Thyroid gland (tissue), 4 donors: ENCODE results near the gene DAGLA. TPM values are rescaled to one million over a fixed set of nuclear protein-coding genes. Genes with fewer than 3 reads are reported as not detected.
A peak's percentile ranks its signal among the peaks of the same experiment; 100 is the strongest.
"Not testable (repeated sequence)": the region's sequence is repeated elsewhere in the genome, so short reads cannot be mapped to it uniquely, and the experiment has no call there.

Source experiments
- DNase-seq, 2 donors: peaks; one replicate each; pipeline ENCODE4 v3.0.0-alpha.2; 2019
- H3K27ac ChIP-seq, 3 donors: fragments of 200-600 bp; sonication (generic); 1 replicate in 2 of 3; 2 replicates in 1 of 3; pipeline ENCODE4 v1.5.1; 2016 to 2019; ENCODE audit warnings: mild to moderate bottlenecking in 1 of 3, moderate library complexity in 1 of 3
- H3K27me3 ChIP-seq: fragments of 200-600 bp; sonication (generic); one replicate; pipeline ENCODE4 v1.5.1; 2019
- H3K36me3 ChIP-seq, 2 donors: fragments of 200-600 bp; sonication (generic); one replicate each; pipeline ENCODE4 v1.5.1; 2016 to 2019
- H3K4me1 ChIP-seq, 2 donors: fragments of 200-600 bp; sonication (generic); one replicate each; pipeline ENCODE4 v1.5.1; 2017 to 2019
- H3K4me3 ChIP-seq, 3 donors: fragments of 200-600 bp; sonication (generic); replicated peaks in 1 of 3; 1 replicate in 2 of 3; 2 replicates in 1 of 3; pipeline ENCODE4 v1.5.1; 2016; ENCODE audit warnings: mild to moderate bottlenecking in 1 of 3
- H3K9me3 ChIP-seq: fragments of 200-600 bp; sonication (generic); one replicate; pipeline ENCODE4 v1.5.1; 2017
- POLR2A ChIP-seq, 2 donors: fragments of 450-650 bp; IDR thresholded peaks; one replicate each; pipeline ENCODE4 v1.6.1; 2017; ENCODE audit warnings: antibody characterized with exemption in 2 of 2, mild to moderate bottlenecking in 2 of 2, moderate library complexity in 1 of 2
- WGBS, 2 donors: methylation state at CpG; one replicate each; pipeline ENCODE4 v1.1.5; 2017; 5-methylcytosine and 5-hydroxymethylcytosine counted together
- intact Hi-C: fragments of 100-400 bp; cut with DNase I; formaldehyde crosslinking; loops from one replicate; pipeline ENCODE4 v1.15.1; 2023
- total RNA-seq, 4 donors: library from RNA; depleted of rRNA; stranded (reverse); fragments of >200 nt; gene quantifications; one replicate each; pipeline ENCODE4 v1.2.3, GENCODE V29; 2016
- TF ChIP-seq, protein P1 (sequence below), 6 experiments: fragments of 200-600 bp in 3 of 6; fragments of 450-650 bp in 3 of 6; sonication (generic) in 3 of 6; IDR thresholded peaks; one replicate each; pipeline ENCODE4 v1.5.1; 2016 to 2019; ENCODE audit warnings: antibody characterized with exemption in 6 of 6, mild to moderate bottlenecking in 2 of 6, inconsistent platforms in 1 of 6, moderate library complexity in 1 of 6

The DAGLA gene
- total RNA-seq, 4 donors from 2014 or later: 1.7 to 2.8 (median 1.9) TPM

DNA sequence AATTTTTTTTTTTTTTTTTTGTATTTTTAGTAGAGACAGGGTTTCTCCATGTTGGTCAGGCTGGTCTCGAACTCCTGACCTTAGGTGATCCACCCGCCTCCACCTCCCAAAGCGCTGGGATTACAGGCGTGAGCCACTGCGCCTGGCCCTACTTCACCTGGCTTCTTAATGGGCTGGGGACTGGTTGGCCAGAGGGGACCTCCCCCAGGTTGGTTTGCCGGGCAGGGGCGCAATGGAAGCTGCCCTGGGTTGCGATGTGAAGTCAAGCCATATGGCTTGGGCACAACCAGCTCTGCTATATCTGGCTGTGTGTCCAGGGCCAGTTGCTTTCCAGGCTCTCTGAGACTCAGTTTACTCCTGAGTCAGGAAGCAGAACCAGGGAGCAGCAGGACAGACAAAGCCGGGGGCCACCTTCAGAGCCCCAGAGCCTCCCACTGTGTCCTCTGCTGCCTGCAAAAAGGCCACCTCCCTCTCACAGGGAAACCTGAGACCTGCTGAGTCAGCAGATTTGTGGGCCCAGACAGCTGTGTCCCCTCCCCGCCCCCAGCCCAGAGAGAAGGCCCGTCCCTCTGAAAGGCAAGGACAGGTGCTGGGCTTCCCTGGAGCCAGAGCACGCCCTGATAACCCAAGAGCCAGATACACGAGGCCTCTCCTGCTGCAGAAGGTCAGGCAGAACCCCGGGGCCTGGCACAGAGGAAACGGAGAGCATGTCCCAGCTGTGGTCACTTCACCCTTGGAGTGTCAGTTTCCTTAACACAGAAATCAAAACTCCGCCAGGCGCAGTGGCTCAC lies 29.2 kb upstream of the DAGLA start:
- no peaks in the 10 kb centered on the region for H3K9me3 ChIP-seq
- H3K36me3 ChIP-seq: no peaks in the 10 kb centered on the region
- no peak for DNase-seq
- H3K4me3 ChIP-seq: no peak overlapping the region
- no peaks in the 10 kb centered on the region for H3K27me3 ChIP-seq
- H3K4me1 ChIP-seq: no peaks in the 10 kb centered on the region
- TF ChIP-seq, protein P1, sequence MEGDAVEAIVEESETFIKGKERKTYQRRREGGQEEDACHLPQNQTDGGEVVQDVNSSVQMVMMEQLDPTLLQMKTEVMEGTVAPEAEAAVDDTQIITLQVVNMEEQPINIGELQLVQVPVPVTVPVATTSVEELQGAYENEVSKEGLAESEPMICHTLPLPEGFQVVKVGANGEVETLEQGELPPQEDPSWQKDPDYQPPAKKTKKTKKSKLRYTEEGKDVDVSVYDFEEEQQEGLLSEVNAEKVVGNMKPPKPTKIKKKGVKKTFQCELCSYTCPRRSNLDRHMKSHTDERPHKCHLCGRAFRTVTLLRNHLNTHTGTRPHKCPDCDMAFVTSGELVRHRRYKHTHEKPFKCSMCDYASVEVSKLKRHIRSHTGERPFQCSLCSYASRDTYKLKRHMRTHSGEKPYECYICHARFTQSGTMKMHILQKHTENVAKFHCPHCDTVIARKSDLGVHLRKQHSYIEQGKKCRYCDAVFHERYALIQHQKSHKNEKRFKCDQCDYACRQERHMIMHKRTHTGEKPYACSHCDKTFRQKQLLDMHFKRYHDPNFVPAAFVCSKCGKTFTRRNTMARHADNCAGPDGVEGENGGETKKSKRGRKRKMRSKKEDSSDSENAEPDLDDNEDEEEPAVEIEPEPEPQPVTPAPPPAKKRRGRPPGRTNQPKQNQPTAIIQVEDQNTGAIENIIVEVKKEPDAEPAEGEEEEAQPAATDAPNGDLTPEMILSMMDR (IDR thresholded peaks at IDR 0.05): no peak
- TF ChIP-seq POLR2A (IDR thresholded peaks at IDR 0.05): no peak
- no peak overlapping the region for H3K27ac ChIP-seq
- 87 to 91% methylated on average over 15 to 16 of the region's 17 CpGs for WGBS, 2 donors
- intact Hi-C loops: no loop called here

DNA sequence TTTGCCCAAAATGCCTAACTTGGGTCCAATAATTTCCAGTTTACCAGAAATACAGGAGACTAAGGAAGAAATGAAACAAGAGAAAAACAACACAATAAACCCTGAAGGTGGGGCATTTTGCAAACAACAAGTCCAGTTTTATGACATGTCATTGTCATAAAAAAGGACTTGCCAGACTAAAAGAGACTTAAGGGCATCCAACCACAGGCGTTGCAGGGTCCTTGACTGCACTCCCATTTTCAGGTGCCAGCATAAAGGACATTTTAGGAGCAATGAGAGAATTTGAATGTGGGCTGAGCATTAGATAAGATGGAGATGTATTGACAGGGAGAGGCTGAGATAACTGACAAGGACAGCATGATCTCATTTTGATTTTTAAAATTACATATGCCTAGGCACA lies 28.1 kb upstream of the DAGLA start:
- Histone ChIP-seq H3K4me3 (no peak overlapping the region), H3K27ac (no peak overlapping the region), H3K27me3 (no peaks in the 10 kb centered on the region), H3K4me1 (no peaks in the 10 kb centered on the region), H3K36me3 (no peaks in the 10 kb centered on the region), H3K9me3 (no peaks in the 10 kb centered on the region)
- 92 to 98% methylated on average over 1 of the region's 1 CpG for WGBS, 2 donors
- TF ChIP-seq, protein P1 (IDR thresholded peaks at IDR 0.05): no peak
- no peak for TF ChIP-seq POLR2A (IDR thresholded peaks at IDR 0.05)
- DNase-seq: no peak
- intact Hi-C loops: no loop called here

DNA sequence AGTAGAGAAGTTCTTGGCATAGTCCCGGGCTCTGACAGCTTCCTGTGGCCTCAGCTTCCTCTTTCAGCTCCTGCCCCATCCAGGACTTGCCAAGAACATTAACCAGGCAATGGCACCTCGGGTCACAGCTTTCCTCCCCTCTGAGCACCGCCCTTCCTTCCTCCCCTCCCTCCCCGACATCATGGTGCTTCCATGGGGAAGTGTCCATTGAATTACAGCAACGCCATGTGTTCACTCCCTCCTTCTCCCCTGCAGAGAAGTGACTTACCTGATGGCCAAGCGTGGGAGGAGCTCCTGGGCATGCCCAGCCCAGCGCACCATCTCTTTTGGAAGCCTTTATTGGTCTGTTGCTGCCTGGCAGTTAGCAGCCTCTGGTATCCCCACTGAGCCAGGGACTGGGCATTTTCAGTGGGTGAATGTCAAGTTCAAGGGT lies 25.8 kb upstream of the DAGLA start:
- no peaks in the 10 kb centered on the region for H3K36me3 ChIP-seq
- intact Hi-C loops: no loop called here
- H3K27me3 ChIP-seq: no peaks in the 10 kb centered on the region
- WGBS, 2 donors: 55 to 65% methylated on average over 7 of the region's 7 CpGs
- H3K9me3 ChIP-seq: no peaks in the 10 kb centered on the region
- H3K4me3 ChIP-seq: no peak overlapping the region
- DNase-seq: peak; percentile 23 to 30
- TF ChIP-seq POLR2A (IDR thresholded peaks at IDR 0.05): no peak
- TF ChIP-seq, protein P1 (IDR thresholded peaks at IDR 0.05): no peak
- H3K27ac ChIP-seq: no peak overlapping the region
- H3K4me1 ChIP-seq: no peaks in the 10 kb centered on the region

DNA sequence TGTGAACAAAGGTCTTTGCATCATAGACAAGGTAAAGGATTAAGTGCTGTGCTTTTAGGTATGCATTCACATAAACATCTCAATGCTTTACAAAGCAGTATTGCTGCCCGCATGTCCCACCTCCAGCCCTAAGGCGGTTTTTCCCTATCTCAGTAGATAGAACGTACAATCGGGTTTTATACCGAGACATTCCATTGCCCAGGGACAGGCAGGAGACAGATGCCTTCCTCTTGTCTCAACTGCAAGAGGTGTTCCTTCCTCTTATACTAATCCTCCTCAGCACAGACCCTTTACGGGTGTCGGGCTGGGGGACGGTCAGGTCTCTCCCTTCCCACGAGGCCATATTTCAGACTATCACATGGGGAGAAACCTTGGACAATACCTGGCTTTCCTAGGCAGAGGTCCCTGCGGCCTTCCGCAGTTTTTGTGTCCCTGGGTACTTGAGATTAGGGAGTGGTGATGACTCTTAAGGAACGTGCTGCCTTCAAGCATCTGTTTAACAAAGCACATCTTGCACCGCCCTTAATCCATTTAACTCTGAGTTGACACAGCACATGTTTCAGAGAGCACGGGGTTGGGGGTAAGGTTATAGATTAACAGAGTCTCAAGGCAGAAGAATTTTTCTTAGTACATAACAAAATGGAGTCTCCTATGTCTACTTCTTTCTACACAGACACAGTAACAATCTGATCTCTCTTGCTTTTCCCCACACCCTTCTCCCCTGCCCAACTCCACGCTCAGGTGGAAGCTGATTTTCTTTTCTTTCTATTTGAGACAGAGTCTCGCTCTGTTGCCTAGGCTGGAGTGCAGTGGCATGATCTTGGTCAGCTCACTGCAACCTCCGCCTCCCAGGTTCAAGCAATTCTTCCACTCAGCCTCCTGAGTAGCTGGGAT lies 24.7 kb upstream of the DAGLA start:
- not testable (repeated sequence) for DNase-seq

DNA sequence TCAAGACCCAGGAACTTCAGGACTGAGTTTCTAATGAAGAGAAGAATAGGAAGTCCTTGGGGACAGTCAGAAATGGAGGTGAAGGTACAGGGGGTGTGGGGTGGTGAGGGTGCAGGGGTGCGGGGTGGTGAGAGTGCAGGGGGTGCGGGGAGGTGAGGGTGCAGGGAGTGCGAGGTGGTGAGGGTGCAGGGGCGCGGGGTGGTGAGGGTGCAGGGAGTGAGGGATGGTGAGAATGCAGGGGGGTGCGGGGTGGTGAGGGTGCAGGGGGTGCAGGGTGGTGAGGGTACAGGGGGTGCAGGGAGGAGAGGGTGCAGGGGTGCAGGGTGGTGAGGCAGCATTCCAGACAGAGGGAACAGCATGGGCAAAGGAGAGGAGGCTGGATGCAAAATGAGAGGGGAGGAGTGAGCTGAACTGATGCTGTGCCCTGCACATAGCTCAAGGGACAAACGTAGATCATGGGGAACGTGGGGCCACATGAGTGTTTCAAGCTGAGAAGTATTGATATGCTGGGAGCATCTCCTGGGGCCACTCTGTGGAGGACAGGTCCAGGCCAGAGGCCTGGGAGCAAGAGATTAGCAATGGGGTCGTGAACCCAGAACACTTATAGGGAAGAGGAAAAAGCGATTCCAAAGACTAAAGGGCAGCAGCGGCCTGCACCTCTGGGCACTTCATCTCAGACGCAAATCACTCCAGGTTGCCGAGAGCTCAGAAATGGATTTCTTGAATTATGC lies 23.7 kb upstream of the DAGLA start:
- no peaks in the 10 kb centered on the region for H3K27me3 ChIP-seq
- no peak overlapping the region for H3K27ac ChIP-seq
- H3K36me3 ChIP-seq: no peaks in the 10 kb centered on the region
- 88 to 90% methylated on average over 13 of the region's 13 CpGs for WGBS, 2 donors
- DNase-seq: no peak
- no peaks in the 10 kb centered on the region for H3K9me3 ChIP-seq
- intact Hi-C loops: no loop called here
- TF ChIP-seq, protein P1 (IDR thresholded peaks at IDR 0.05): no peak
- no peak for TF ChIP-seq POLR2A (IDR thresholded peaks at IDR 0.05)
- H3K4me1 ChIP-seq: no peaks in the 10 kb centered on the region
- no peak overlapping the region for H3K4me3 ChIP-seq

More for the DNA sequence above, 24.7 kb upstream of the DAGLA start:
- intact Hi-C loops, H3K27ac ChIP-seq, H3K36me3 ChIP-seq, H3K9me3 ChIP-seq, H3K27me3 ChIP-seq, H3K4me3 ChIP-seq, H3K4me1 ChIP-seq: not testable (repeated sequence)
- WGBS, 2 donors: 39 to 53% methylated on average over 13 to 17 of the region's 17 CpGs
